Caco-2 (cell line): ENCODE measurements around the gene FAM234A. TPM values are rescaled to one million over a fixed set of nuclear protein-coding genes. Genes with fewer than 3 reads are reported as not detected.

Source experiments
- BruUV-seq: library from RNA; stranded (reverse); fragments of 400-500 nt; replicated peaks from 2 replicates; lab custom pipeline; 2021; lab: Mats Ljungman, UMichigan
- CTCF ChIA-PET: fragments of 300-600 bp; sonication (Branson Sonifier 250); formaldehyde crosslinking; loops from one replicate; lab custom pipeline; 2022; ENCODE audit warnings: antibody characterized with exemption; lab: Charles Lee
- POLR2A ChIA-PET: fragments of 300-600 bp; sonication (Branson Sonifier 250); formaldehyde crosslinking; loops from one replicate; lab custom pipeline; 2022; ENCODE audit warnings: antibody characterized with exemption; lab: Charles Lee
- DNase-seq, 2 experiments: peaks; one replicate each; pipeline versions ENCODE4 v3.0.0 to v3.0.0-alpha.2; 2020 to 2022
- H3K27me3 ChIP-seq: replicated peaks from 2 replicates; pipeline ENCODE4 v1.6.0; 2011; ENCODE audit warnings: low read length; ENCODE audit not compliant: control insufficient read depth, insufficient read depth
- H3K36me3 ChIP-seq: 2 replicates; pipeline ENCODE4 v1.5.1; 2011; ENCODE audit warnings: low read length; ENCODE audit not compliant: control insufficient read depth, insufficient read depth
- H3K4me1 ChIP-seq: fragments of 250-450 bp; sonication (Bioruptor Pico); 2 replicates; pipeline ENCODE4 v1.5.1; 2020; ENCODE audit warnings: mild to moderate bottlenecking
- H3K4me3 ChIP-seq: 2 replicates; pipeline ENCODE4 v1.5.1; 2011; ENCODE audit warnings: low read depth, mild to moderate bottlenecking, control low read depth, low read length
- H3K9me3 ChIP-seq: fragments of 250-450 bp; sonication (Bioruptor Pico); 2 replicates; pipeline ENCODE4 v1.5.1; 2020; ENCODE audit warnings: mild to moderate bottlenecking, moderate library complexity
- H3K27ac Mint-ChIP-seq: one replicate; pipeline ENCODE4 v1.8.0; 2022; ENCODE audit warnings: mixed read lengths; ENCODE audit not compliant: unreplicated experiment
- H3K27me3 Mint-ChIP-seq: one replicate; pipeline ENCODE4 v1.8.0; 2022; ENCODE audit warnings: mixed read lengths; ENCODE audit not compliant: insufficient read depth, unreplicated experiment
- H3K36me3 Mint-ChIP-seq: one replicate; pipeline ENCODE4 v1.8.0; 2022; ENCODE audit warnings: mild to moderate bottlenecking, mixed read lengths; ENCODE audit not compliant: insufficient read depth, unreplicated experiment
- H3K4me1 Mint-ChIP-seq: one replicate; pipeline ENCODE4 v1.8.0; 2022; ENCODE audit warnings: low read depth, mixed read lengths; ENCODE audit not compliant: unreplicated experiment
- H3K4me3 Mint-ChIP-seq: one replicate; pipeline ENCODE4 v1.8.0; 2022; ENCODE audit warnings: mild to moderate bottlenecking, moderate library complexity, mixed read lengths; ENCODE audit not compliant: unreplicated experiment
- H3K9me3 Mint-ChIP-seq: one replicate; pipeline ENCODE4 v1.8.0; 2022; ENCODE audit warnings: mixed read lengths; ENCODE audit not compliant: unreplicated experiment
- CTCF ChIP-seq, 2 experiments: fragments of 200-600 bp in 1 of 2; IDR thresholded peaks; 1 replicate in 1 of 2; 2 replicates in 1 of 2; pipeline versions ENCODE4 v1.5.1 to v1.8.0; 2011 to 2022; ENCODE audit warnings: antibody characterized with exemption in 1 of 2, control low read depth in 1 of 2, inconsistent platforms in 1 of 2, low read depth in 1 of 2, low read length in 1 of 2, mild to moderate bottlenecking in 1 of 2, moderate library complexity in 1 of 2; ENCODE audit not compliant: insufficient read depth in 1 of 2, severe bottlenecking in 1 of 2, unreplicated experiment in 1 of 2
- intact Hi-C: fragments of 100-400 bp; cut with micrococcal nuclease; formaldehyde crosslinking; loops from one replicate; pipeline ENCODE4 v1.10.0; 2022; ENCODE audit not compliant: unreplicated experiment
- total RNA-seq: library from RNA; stranded (reverse); gene quantifications from 2 replicates; pipeline ENCODE4 v1.2.3, GENCODE V29; 2022

The FAM234A gene
- total RNA-seq, 1 experiment from 2014 or later = 77.7 TPM

DNA sequence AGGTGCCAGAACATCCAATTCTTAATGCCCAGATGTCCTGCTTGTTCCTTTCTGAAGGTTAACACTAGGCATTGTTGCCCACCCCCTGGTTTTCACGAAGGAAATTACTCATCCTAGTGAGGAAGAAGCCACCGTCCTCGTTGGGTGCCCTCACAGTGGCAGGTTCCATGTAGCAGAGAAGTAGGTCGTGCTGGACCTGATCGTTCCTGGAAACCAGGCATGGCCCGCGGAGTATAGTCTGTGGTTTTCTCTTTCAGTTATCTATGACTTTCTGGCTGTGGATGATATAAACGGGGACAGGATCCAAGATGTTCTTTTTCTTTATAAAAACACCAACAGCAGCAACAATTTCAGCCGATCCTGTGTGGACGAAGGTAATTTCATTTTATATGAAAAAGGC lies 24.6 kb downstream of the FAM234A start:
- H3K36me3 Mint-ChIP-seq = peaks cover 21% of the 10 kb centered on the region
- H3K27me3 Mint-ChIP-seq = no peaks in the 10 kb centered on the region

DNA sequence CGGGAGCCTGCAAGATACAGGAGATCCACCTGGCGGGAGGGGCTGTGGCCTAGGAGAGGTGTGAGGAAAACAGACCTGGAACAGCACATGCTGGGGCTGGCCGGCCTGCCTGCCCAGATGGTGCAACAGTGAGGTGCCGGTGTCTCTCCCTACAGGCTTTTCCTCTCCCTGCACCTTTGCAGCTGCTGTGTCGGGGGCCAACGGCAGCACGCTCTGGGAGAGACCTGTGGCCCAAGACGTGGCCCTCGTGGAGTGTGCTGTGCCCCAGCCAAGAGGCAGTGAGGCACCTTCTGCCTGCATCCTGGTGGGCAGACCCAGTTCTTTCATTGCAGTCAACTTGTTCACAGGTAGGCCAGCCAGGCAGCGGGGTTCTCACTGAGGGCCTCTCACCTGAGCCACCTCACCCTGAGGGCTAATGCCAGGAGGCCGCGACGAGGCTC lies 25.2 kb downstream of the FAM234A start:
- Histone ChIP-seq H3K27me3 (no peaks in the 10 kb centered on the region), H3K36me3 (no peaks in the 10 kb centered on the region; the same call in 1 of the 2 replicates), H3K4me3 (no peak overlapping the region), H3K9me3 (no peaks in the 10 kb centered on the region), H3K4me1 (no peaks in the 10 kb centered on the region)
- Mint-ChIP-seq H3K9me3 (no peaks in the 10 kb centered on the region), H3K27ac (no peak overlapping the region), H3K27me3 (no peaks in the 10 kb centered on the region), H3K36me3 (peaks cover 21% of the 10 kb centered on the region), H3K4me1 (no peaks in the 10 kb centered on the region), H3K4me3 (no peak overlapping the region)
- no TSS peak for BruUV-seq
- CTCF ChIA-PET = no interaction called here
- intact Hi-C loops = no loop called here
- POLR2A ChIA-PET = no interaction called here
- no peak for DNase-seq
- no peak for TF ChIP-seq CTCF (IDR thresholded peaks at IDR 0.05; ENCODE audit: insufficient read depth in 1 of 2, low read depth in 1 of 2, low read length in 1 of 2, severe bottlenecking in 1 of 2, unreplicated experiment in 1 of 2)

More for the DNA sequence above, 24.6 kb downstream of the FAM234A start:
- Histone ChIP-seq H3K27me3 (no peaks in the 10 kb centered on the region), H3K36me3 (no peaks in the 10 kb centered on the region; the same call in 1 of the 2 replicates), H3K4me3 (no peak overlapping the region), H3K4me1 (no peaks in the 10 kb centered on the region), H3K9me3 (no peaks in the 10 kb centered on the region)
- Mint-ChIP-seq H3K4me1 (no peaks in the 10 kb centered on the region), H3K9me3 (no peaks in the 10 kb centered on the region), H3K27ac (no peak overlapping the region), H3K4me3 (no peak overlapping the region)
- POLR2A ChIA-PET = no interaction called here
- no TSS peak for BruUV-seq
- intact Hi-C loops = no loop called here
- TF ChIP-seq CTCF (IDR thresholded peaks at IDR 0.05; ENCODE audit: insufficient read depth in 1 of 2, low read depth in 1 of 2, low read length in 1 of 2, severe bottlenecking in 1 of 2, unreplicated experiment in 1 of 2) = no peak
- no peak for DNase-seq
- CTCF ChIA-PET = no interaction called here

GRCh38 chr16:260326-260725 lies 25.7 kb downstream of the FAM234A start:
- no TSS peak for BruUV-seq
- TF ChIP-seq CTCF (IDR thresholded peaks at IDR 0.05; ENCODE audit: insufficient read depth in 1 of 2, low read depth in 1 of 2, low read length in 1 of 2, severe bottlenecking in 1 of 2, unreplicated experiment in 1 of 2) = no peak
- DNase-seq = no peak
- Histone ChIP-seq H3K4me1 (no peaks in the 10 kb centered on the region), H3K4me3 (no peak overlapping the region), H3K27me3 (no peaks in the 10 kb centered on the region), H3K9me3 (no peaks in the 10 kb centered on the region), H3K36me3 (no peaks in the 10 kb centered on the region)
- CTCF ChIA-PET = no interaction called here
- no peaks in the 10 kb centered on the region for H3K4me1 Mint-ChIP-seq
- no peaks in the 10 kb centered on the region for H3K9me3 Mint-ChIP-seq
- H3K4me3 Mint-ChIP-seq = no peak overlapping the region
- H3K27ac Mint-ChIP-seq = no peak overlapping the region
- peaks cover 21% of the 10 kb centered on the region for H3K36me3 Mint-ChIP-seq
- POLR2A ChIA-PET = no interaction called here
- no peaks in the 10 kb centered on the region for H3K27me3 Mint-ChIP-seq
- intact Hi-C loops = no loop called here
